Measurements from ENCODE around the gene ANKRD55.

The ANKRD55 gene

DNA sequence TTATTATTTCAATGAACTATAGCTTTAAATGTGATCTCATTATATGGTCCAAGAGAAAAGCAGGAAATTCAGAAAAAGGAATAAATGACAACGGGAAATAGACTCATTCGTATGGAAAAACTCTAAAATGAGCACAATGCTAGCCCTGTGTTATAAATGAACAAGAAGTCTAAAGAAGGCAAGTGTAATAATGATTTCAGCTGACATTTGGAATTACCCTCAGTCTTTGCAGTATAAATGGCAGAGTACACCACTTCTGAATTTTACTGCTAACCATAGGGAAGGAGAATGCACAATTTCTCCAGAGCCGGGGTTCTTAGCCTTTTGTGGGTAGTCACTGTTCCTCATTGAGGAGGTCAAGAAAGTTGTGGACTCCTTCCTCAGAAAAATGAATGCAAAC, 93.1 kb downstream of the ANKRD55 start:
- TF ChIP-seq, protein P1, sequence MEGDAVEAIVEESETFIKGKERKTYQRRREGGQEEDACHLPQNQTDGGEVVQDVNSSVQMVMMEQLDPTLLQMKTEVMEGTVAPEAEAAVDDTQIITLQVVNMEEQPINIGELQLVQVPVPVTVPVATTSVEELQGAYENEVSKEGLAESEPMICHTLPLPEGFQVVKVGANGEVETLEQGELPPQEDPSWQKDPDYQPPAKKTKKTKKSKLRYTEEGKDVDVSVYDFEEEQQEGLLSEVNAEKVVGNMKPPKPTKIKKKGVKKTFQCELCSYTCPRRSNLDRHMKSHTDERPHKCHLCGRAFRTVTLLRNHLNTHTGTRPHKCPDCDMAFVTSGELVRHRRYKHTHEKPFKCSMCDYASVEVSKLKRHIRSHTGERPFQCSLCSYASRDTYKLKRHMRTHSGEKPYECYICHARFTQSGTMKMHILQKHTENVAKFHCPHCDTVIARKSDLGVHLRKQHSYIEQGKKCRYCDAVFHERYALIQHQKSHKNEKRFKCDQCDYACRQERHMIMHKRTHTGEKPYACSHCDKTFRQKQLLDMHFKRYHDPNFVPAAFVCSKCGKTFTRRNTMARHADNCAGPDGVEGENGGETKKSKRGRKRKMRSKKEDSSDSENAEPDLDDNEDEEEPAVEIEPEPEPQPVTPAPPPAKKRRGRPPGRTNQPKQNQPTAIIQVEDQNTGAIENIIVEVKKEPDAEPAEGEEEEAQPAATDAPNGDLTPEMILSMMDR (IDR thresholded peaks at IDR 0.05; ENCODE audit: low read depth, low read length): no peak
- no peaks in the 10 kb centered on the region for H3K36me3 ChIP-seq
- DNase-seq: no peak

DNA sequence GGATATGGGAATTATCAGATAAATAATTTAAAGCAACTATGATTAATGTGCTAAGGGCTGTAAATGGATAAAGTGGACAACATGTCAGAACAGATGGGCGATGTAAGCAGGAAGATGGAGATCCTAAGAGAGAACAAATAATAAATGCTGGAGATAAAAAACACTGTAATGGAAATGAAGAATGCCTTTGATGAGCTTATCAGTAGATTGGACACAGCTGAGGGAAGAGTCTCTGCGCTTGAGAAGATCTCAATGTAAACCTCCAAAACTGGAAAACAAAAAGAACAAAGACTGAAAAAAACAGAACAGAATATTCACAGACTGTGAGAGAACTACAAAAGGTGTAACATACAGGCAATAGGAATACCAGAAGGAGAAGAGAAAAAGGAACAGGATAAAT, 102.5 kb downstream of the ANKRD55 start:
- Histone ChIP-seq H3K4me3 (ENCODE audit: low read depth, low read length) (no peak overlapping the region), H3K36me3 (no peaks in the 10 kb centered on the region), H3K27me3 (ENCODE audit: insufficient read depth, low read depth, severe bottlenecking) (no peaks in the 10 kb centered on the region), H3K9me3 (ENCODE audit: severe bottlenecking) (peaks cover 5% of the 10 kb centered on the region), H3K27ac (no peak overlapping the region)
- DNase-seq: no peak
- TF ChIP-seq, protein P1 (IDR thresholded peaks at IDR 0.05; ENCODE audit: low read depth, low read length): no peak

More for the DNA sequence above, 93.1 kb downstream of the ANKRD55 start:
- H3K27me3 ChIP-seq (ENCODE audit: insufficient read depth, low read depth, severe bottlenecking): no peaks in the 10 kb centered on the region
- no peak overlapping the region for H3K4me3 ChIP-seq (ENCODE audit: low read depth, low read length)
- H3K9me3 ChIP-seq (ENCODE audit: severe bottlenecking): no peaks in the 10 kb centered on the region
- no peak overlapping the region for H3K27ac ChIP-seq

DNA sequence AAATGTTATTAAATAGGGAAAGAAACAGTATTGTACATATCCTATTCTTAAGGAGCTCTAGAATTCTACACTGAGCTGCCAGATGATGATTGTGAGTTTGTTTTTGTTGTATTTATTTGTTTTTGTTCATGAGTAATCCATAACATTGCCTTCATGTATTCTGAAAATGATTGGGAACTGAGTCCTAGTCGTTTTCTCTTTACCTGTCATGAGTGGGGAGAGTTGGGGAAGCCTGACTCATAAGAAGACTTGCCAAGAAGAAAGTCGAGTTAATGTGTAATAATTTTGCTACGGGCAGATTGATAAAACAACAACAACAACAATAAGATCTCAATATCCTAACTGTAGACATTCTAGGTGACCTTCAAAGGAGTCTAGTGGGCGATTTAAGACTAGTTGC, 103.8 kb downstream of the ANKRD55 start:
- Histone ChIP-seq H3K4me3 (ENCODE audit: low read depth, low read length) (no peak overlapping the region), H3K36me3 (no peaks in the 10 kb centered on the region), H3K27me3 (ENCODE audit: insufficient read depth, low read depth, severe bottlenecking) (no peaks in the 10 kb centered on the region), H3K27ac (no peak overlapping the region), H3K9me3 (ENCODE audit: severe bottlenecking) (peaks cover 5% of the 10 kb centered on the region)
- TF ChIP-seq, protein P1 (IDR thresholded peaks at IDR 0.05; ENCODE audit: low read depth, low read length): no peak
- DNase-seq: no peak

DNA sequence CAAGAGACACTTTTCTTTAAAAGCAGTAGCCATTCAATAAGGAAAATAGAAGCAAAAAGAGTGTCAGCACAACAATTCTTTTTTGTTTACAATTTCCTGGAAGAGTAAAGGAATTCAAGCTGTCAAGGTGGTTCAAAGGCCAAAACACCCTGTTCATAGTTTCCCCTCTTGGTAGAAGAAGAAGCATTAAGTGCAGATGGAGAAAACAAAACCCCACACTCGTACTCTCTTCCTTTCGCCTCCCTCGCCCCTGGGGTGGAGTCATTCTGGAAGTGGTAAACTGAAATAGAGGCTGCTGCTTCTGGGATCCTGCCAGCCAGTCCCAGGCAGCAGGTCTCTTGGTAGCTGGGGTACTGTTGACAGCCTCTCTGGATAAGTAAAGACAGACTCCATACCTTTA, 105.0 kb downstream of the ANKRD55 start:
- Histone ChIP-seq H3K4me3 (ENCODE audit: low read depth, low read length) (no peak overlapping the region), H3K36me3 (no peaks in the 10 kb centered on the region), H3K27me3 (ENCODE audit: insufficient read depth, low read depth, severe bottlenecking) (no peaks in the 10 kb centered on the region), H3K9me3 (ENCODE audit: severe bottlenecking) (peaks cover 5% of the 10 kb centered on the region), H3K27ac (no peak overlapping the region)
- DNase-seq: no peak
- TF ChIP-seq, protein P1 (IDR thresholded peaks at IDR 0.05; ENCODE audit: low read depth, low read length): no peak

DNA sequence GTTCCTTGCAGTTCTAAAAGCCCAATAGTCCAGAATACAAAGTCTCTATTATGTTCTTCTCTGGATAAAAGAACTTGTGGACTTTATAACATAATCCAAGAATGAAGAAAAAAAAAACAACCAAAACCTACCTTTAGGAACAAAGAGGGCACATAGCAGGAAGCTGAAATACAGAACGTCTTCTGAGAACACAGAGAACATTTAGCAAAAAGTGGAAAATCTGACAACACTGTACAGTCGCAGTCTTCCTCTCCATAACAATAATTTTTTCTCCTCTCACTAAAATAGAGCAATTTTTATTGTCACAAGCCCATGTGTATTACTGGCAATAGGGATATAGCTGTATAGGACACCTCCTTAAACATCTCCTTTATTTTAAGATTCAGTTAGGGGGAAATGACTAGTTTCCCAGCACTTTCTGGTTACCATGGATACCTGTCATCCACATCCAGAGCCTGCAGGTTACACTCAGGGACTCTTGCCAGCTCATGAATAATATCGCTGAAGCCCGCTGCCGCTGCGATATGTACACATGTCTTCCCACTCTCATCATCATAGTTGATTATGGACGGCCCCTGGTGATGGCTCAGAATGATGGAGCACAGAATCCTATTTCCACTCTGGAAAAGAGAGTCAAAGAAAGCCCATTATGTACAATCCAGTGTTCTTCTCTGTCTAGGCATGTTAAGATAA, 106.5 kb downstream of the ANKRD55 start:
- TF ChIP-seq, protein P1 (IDR thresholded peaks at IDR 0.05; ENCODE audit: low read depth, low read length): no peak
- Histone ChIP-seq H3K27me3 (ENCODE audit: insufficient read depth, low read depth, severe bottlenecking) (no peaks in the 10 kb centered on the region), H3K9me3 (ENCODE audit: severe bottlenecking) (peaks cover 5% of the 10 kb centered on the region), H3K36me3 (no peaks in the 10 kb centered on the region), H3K27ac (no peak overlapping the region), H3K4me3 (ENCODE audit: low read depth, low read length) (no peak overlapping the region)
- DNase-seq: no peak

Data from WERI-Rb-1 (cell line).